RWPE2 (cell line): ENCODE results near the gene MFF.

Experiments
- ATAC-seq: fragments of 200-7000 bp; cut with Tn5 transposase; 3 replicates; pipeline ENCODE4 v1.9.1; 2021; ENCODE audit warnings: low read depth
- DNase-seq: peaks from one replicate; pipeline ENCODE4 v3.0.0-alpha.2; 2020; ENCODE audit warnings: low spot score
- H3K27ac ChIP-seq: fragments of 450-650 bp; 2 replicates; pipeline ENCODE4 v1.5.1; 2017; ENCODE audit warnings: mild to moderate bottlenecking; ENCODE audit not compliant: poor library complexity, severe bottlenecking
- H3K27me3 ChIP-seq: fragments of 250-450 bp; sonication (Bioruptor Pico); 2 replicates; pipeline ENCODE4 v1.5.1; 2021; ENCODE audit warnings: mild to moderate bottlenecking, moderate library complexity; ENCODE audit not compliant: insufficient read depth, poor library complexity, severe bottlenecking
- H3K36me3 ChIP-seq: fragments of 250-450 bp; sonication (Bioruptor Pico); 2 replicates; pipeline ENCODE4 v1.5.1; 2020; ENCODE audit warnings: low read depth, mild to moderate bottlenecking, moderate library complexity
- H3K4me1 ChIP-seq: fragments of 250-450 bp; sonication (Bioruptor Pico); 2 replicates; pipeline ENCODE4 v1.5.1; 2021; ENCODE audit warnings: mild to moderate bottlenecking, moderate library complexity; ENCODE audit not compliant: insufficient read depth, poor library complexity, severe bottlenecking
- H3K4me3 ChIP-seq: fragments of 250-450 bp; sonication (Bioruptor Pico); 2 replicates; pipeline ENCODE4 v1.5.1; 2021; ENCODE audit warnings: mild to moderate bottlenecking, moderate library complexity; ENCODE audit not compliant: severe bottlenecking
- H3K9me3 ChIP-seq: fragments of 250-450 bp; sonication (Bioruptor Pico); 2 replicates; pipeline ENCODE4 v1.5.1; 2021; ENCODE audit warnings: mild to moderate bottlenecking, moderate library complexity; ENCODE audit not compliant: severe bottlenecking
- CTCF ChIP-seq: fragments of 450-650 bp; IDR thresholded peaks from one replicate; pipeline ENCODE4 v1.5.1; 2017; ENCODE audit warnings: mild to moderate bottlenecking, moderate library complexity; ENCODE audit not compliant: poor library complexity, severe bottlenecking

The MFF gene

GRCh38 chr2:227341553-227341952 is 16.5 kb downstream of the MFF start:
- no peak for TF ChIP-seq CTCF
- no peak overlapping the region for H3K27ac ChIP-seq
- no peak for DNase-seq
- H3K27me3 ChIP-seq: no peaks in the 10 kb centered on the region
- no peak for ATAC-seq
- no peak overlapping the region for H3K4me3 ChIP-seq
- H3K36me3 ChIP-seq: peaks cover 59% of the 10 kb centered on the region
- H3K4me1 ChIP-seq: no peaks in the 10 kb centered on the region
- no peaks in the 10 kb centered on the region for H3K9me3 ChIP-seq

GRCh38 chr2:227344231-227344630 is 19.2 kb downstream of the MFF start:
- Histone ChIP-seq H3K36me3 (peaks cover 76% of the 10 kb centered on the region), H3K9me3 (no peaks in the 10 kb centered on the region), H3K27me3 (no peaks in the 10 kb centered on the region), H3K4me3 (no peak overlapping the region), H3K27ac (no peak overlapping the region), H3K4me1 (no peaks in the 10 kb centered on the region)
- DNase-seq (no peak), ATAC-seq (no peak)
- no peak for TF ChIP-seq CTCF

- no peak for DNase-seq
- ATAC-seq: no peak
Measured at GRCh38 chr2:227347117-227347516, 22.1 kb downstream of the MFF start.

GRCh38 chr2:227348324-227348723 is 23.3 kb downstream of the MFF start:
- TF ChIP-seq CTCF: no peak
- ATAC-seq (no peak), DNase-seq (no peak)
- H3K27me3 ChIP-seq: no peaks in the 10 kb centered on the region
- H3K4me1 ChIP-seq: peaks cover 6% of the 10 kb centered on the region
- H3K36me3 ChIP-seq: peaks cover 66% of the 10 kb centered on the region
- no peaks in the 10 kb centered on the region for H3K9me3 ChIP-seq
- no peak overlapping the region for H3K4me3 ChIP-seq
- H3K27ac ChIP-seq: no peak overlapping the region

More at GRCh38 chr2:227347117-227347516, 22.1 kb downstream of the MFF start:
- Histone ChIP-seq H3K36me3 (peaks cover 64% of the 10 kb centered on the region), H3K4me3 (no peak overlapping the region), H3K27ac (no peak overlapping the region), H3K27me3 (no peaks in the 10 kb centered on the region), H3K4me1 (peaks cover 6% of the 10 kb centered on the region), H3K9me3 (no peaks in the 10 kb centered on the region)
- no peak for TF ChIP-seq CTCF

- DNase-seq (no peak), ATAC-seq (no peak)
- Histone ChIP-seq H3K9me3 (no peaks in the 10 kb centered on the region), H3K4me1 (peaks cover 6% of the 10 kb centered on the region), H3K27ac (no peak overlapping the region), H3K27me3 (no peaks in the 10 kb centered on the region), H3K36me3 (peaks cover 65% of the 10 kb centered on the region), H3K4me3 (no peak overlapping the region)
- no peak for TF ChIP-seq CTCF
Measured at GRCh38 chr2:227349989-227350612, 25.1 kb downstream of the MFF start.
